ENCODE results near the gene TMC3. TPM values are rescaled to one million over a fixed set of nuclear protein-coding genes. Genes with fewer than 3 reads are reported as not detected.

Gene TMC3
- total and polyA plus RNA-seq, 9 of the 15 experiments (the other 6 are each of a cell fraction or from before 2014, with no cell fraction given), result 0.01 to 0.14 TPM; not detected in 7

DNA sequence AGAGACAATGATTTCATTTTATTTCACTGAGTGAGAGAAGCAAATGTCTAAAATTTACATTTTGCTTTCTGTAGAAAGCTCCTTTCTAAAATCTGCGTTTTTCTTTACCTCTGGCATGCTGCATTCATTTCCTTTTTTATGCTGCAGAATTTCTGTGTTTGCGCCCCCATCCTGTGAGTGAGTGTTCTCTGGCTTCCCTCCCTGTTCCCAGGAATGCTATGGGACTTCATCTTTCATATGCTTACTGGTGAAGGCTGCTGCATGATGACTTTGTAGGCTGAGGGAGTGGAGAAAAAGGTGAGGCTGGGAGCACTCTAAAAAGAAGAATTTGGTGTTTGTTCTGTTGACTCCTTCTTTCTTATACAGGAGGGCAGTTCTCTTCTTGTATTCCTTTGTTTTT, 7.7 kb upstream of the TMC3 start:
- in situ Hi-C loops (cut with MboI), result no loop called here
- DNase-seq (ENCODE audit: extremely low read depth in 1 of 4, low spot score in 3 of 4), result no peak
- no peak overlapping the region for H3K9ac ChIP-seq (ENCODE audit: insufficient read depth in 1 of 2, low read depth in 2 of 2, low read length in 2 of 2)
- ChIA-PET CTCF (ENCODE audit: low intra/inter-chr PET ratio) (no interaction called here), POLR2A (no interaction called here)
- H2AFZ ChIP-seq (ENCODE audit: low read depth, low read length), result no peak overlapping the region
- BruUV-seq (replicated peaks), result no TSS peak
- FAIRE-seq, result no peak
- H3K4me3 ChIP-seq, result no peak overlapping the region
- H3K27ac ChIP-seq (ENCODE audit: extremely low read depth, low read depth, low read length), result no peak overlapping the region
- H3K9me1 ChIP-seq (ENCODE audit: control insufficient read depth, insufficient read depth, low read length), result no peaks in the 10 kb centered on the region
- no peaks in the 10 kb centered on the region for H3K9me3 ChIP-seq (replicated peaks; ENCODE audit: control insufficient read depth, insufficient read depth, low read depth, low read length)
- H3K27me3 ChIP-seq (ENCODE audit: control insufficient read depth in 2 of 2, insufficient read depth in 2 of 2, low read length in 2 of 2), result peaks cover 7 to 12% of the 10 kb centered on the region in 2 experiments; a peak in 2 of 5 replicates
- no peak for ATAC-seq
- H3K36me3 ChIP-seq (ENCODE audit: control insufficient read depth, insufficient read depth, low read length), result no peaks in the 10 kb centered on the region
- 0% methylated on average over 2 of the region's 2 CpGs for WGBS (ENCODE audit: insufficient coverage, low coverage, missing lambda C conversion rate)
- H3K4me2 ChIP-seq (ENCODE audit: insufficient read depth, low read length), result no peak overlapping the region
- H4K20me1 ChIP-seq (replicated peaks; ENCODE audit: control insufficient read depth, insufficient read depth, low read length), result no peaks in the 10 kb centered on the region; the same call in 1 of the 2 replicates
- TF ChIP-seq, protein P1, sequence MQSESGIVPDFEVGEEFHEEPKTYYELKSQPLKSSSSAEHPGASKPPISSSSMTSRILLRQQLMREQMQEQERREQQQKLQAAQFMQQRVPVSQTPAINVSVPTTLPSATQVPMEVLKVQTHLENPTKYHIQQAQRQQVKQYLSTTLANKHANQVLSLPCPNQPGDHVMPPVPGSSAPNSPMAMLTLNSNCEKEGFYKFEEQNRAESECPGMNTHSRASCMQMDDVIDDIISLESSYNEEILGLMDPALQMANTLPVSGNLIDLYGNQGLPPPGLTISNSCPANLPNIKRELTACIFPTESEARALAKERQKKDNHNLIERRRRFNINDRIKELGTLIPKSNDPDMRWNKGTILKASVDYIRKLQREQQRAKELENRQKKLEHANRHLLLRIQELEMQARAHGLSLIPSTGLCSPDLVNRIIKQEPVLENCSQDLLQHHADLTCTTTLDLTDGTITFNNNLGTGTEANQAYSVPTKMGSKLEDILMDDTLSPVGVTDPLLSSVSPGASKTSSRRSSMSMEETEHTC (IDR thresholded peaks at IDR 0.05), result no peak
- TF ChIP-seq ZNF140 (CRISPR knock-in tag; IDR thresholded peaks at IDR 0.05) (no peak), HLTF (IDR thresholded peaks at IDR 0.05) (no peak)
- TF ChIP-seq, protein P2, sequence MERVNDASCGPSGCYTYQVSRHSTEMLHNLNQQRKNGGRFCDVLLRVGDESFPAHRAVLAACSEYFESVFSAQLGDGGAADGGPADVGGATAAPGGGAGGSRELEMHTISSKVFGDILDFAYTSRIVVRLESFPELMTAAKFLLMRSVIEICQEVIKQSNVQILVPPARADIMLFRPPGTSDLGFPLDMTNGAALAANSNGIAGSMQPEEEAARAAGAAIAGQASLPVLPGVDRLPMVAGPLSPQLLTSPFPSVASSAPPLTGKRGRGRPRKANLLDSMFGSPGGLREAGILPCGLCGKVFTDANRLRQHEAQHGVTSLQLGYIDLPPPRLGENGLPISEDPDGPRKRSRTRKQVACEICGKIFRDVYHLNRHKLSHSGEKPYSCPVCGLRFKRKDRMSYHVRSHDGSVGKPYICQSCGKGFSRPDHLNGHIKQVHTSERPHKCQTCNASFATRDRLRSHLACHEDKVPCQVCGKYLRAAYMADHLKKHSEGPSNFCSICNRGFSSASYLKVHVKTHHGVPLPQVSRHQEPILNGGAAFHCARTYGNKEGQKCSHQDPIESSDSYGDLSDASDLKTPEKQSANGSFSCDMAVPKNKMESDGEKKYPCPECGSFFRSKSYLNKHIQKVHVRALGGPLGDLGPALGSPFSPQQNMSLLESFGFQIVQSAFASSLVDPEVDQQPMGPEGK (CRISPR knock-in tag; IDR thresholded peaks at IDR 0.05; ENCODE audit: borderline replicate concordance), result no peak
- no peaks in the 10 kb centered on the region for H3K79me2 ChIP-seq (ENCODE audit: control insufficient read depth, insufficient read depth, low read length)
- H3K4me1 ChIP-seq (replicated peaks in 1 of 2; ENCODE audit: control insufficient read depth in 2 of 2, insufficient read depth in 2 of 2, low read length in 2 of 2), result no peaks in the 10 kb centered on the region
- intact Hi-C loops (cut with micrococcal nuclease), result no loop called here
